Prostate gland (tissue), 2 donors: ENCODE data around the gene TANGO6.

Experiments
- POLR2A ChIP-seq: fragments of 450-650 bp; IDR thresholded peaks from one replicate; pipeline ENCODE4 v1.6.1; 2016; ENCODE audit warnings: antibody characterized with exemption, mild to moderate bottlenecking
- POLR2AphosphoS5 ChIP-seq: sonication (generic); formaldehyde crosslinking; IDR thresholded peaks from one replicate; pipeline ENCODE4 v1.6.1; 2017; ENCODE audit warnings: antibody characterized with exemption
- TF ChIP-seq, protein P1 (sequence below), 4 experiments: fragments of 200-600 bp in 2 of 4; fragments of 450-650 bp in 2 of 4; sonication (generic) in 2 of 4; IDR thresholded peaks; 1 replicate in 3 of 4; 2 replicates in 1 of 4; pipeline ENCODE4 v1.5.1; 2016 to 2019; ENCODE audit warnings: antibody characterized with exemption in 4 of 4, mild to moderate bottlenecking in 2 of 4, moderate library complexity in 2 of 4

DNA sequence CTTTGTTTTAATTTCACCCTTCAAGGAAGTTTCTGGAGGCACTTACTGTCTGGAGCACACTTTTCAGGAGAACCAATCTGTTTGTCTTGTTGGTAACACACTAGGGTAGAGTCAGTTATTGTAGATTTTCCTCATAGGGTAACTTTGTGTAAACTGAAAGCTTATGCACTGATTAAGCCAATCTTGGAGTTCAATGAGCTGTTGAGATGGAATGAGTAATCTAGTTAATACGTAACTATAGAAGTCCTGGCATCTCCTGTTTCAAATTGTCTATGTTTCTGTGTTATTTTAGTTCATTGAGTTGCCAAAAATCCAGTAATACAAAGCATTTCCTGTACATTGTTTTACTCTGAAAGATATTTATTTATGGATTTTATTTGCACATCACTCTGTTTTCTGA lies 150.6 kb downstream of the TANGO6 start:
- TF ChIP-seq, protein P1, sequence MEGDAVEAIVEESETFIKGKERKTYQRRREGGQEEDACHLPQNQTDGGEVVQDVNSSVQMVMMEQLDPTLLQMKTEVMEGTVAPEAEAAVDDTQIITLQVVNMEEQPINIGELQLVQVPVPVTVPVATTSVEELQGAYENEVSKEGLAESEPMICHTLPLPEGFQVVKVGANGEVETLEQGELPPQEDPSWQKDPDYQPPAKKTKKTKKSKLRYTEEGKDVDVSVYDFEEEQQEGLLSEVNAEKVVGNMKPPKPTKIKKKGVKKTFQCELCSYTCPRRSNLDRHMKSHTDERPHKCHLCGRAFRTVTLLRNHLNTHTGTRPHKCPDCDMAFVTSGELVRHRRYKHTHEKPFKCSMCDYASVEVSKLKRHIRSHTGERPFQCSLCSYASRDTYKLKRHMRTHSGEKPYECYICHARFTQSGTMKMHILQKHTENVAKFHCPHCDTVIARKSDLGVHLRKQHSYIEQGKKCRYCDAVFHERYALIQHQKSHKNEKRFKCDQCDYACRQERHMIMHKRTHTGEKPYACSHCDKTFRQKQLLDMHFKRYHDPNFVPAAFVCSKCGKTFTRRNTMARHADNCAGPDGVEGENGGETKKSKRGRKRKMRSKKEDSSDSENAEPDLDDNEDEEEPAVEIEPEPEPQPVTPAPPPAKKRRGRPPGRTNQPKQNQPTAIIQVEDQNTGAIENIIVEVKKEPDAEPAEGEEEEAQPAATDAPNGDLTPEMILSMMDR (IDR thresholded peaks at IDR 0.05), result no peak
- TF ChIP-seq POLR2AphosphoS5 (no peak), POLR2A (no peak)
